Liver (tissue), 9 donors: ENCODE measurements around the gene SIGLEC10. TPM values are rescaled to one million over a fixed set of nuclear protein-coding genes. Genes with fewer than 3 reads are reported as not detected.
"Not testable (repeated sequence)": the region's sequence is repeated elsewhere in the genome, so short reads cannot be mapped to it uniquely, and the experiment has no call there.

Source experiments
- DNase-seq: peaks from one replicate; pipeline ENCODE4 v3.0.0-alpha.2; 2017; ENCODE audit warnings: low spot score
- H3K27ac ChIP-seq, 2 donors: one replicate each; pipeline ENCODE4 v1.7.0; 2013; ENCODE audit warnings: inconsistent platforms in 2 of 2, low read length in 2 of 2, control low read depth in 1 of 2, low read depth in 1 of 2, mild to moderate bottlenecking in 1 of 2
- H3K27me3 ChIP-seq, 4 donors: one replicate each; pipeline versions ENCODE4 v1.6.1 to v1.7.0; 2013; ENCODE audit warnings: low read length in 3 of 4, inconsistent platforms in 1 of 4, mild to moderate bottlenecking in 1 of 4, moderate library complexity in 1 of 4; ENCODE audit not compliant: control insufficient read depth in 4 of 4, insufficient read depth in 4 of 4
- H3K36me3 ChIP-seq, 4 donors: one replicate each; pipeline versions ENCODE4 v1.6.1 to v1.7.0; 2013; ENCODE audit warnings: low read length in 3 of 4, mild to moderate bottlenecking in 3 of 4, low read depth in 1 of 4, moderate library complexity in 1 of 4; ENCODE audit not compliant: control insufficient read depth in 4 of 4, insufficient read depth in 3 of 4
- H3K4me1 ChIP-seq, 4 donors: one replicate each; pipeline versions ENCODE4 v1.6.1 to v1.7.0; 2013; ENCODE audit warnings: low read length in 3 of 4, mild to moderate bottlenecking in 3 of 4, moderate library complexity in 1 of 4; ENCODE audit not compliant: control insufficient read depth in 4 of 4, insufficient read depth in 4 of 4
- H3K4me3 ChIP-seq, 3 donors: one replicate each; pipeline versions ENCODE4 v1.6.1 to v1.7.0; 2013; ENCODE audit warnings: low read length in 3 of 3, control low read depth in 1 of 3, low read depth in 1 of 3, mild to moderate bottlenecking in 1 of 3
- H3K9ac ChIP-seq, 2 donors: one replicate each; pipeline ENCODE4 v1.7.0; 2013; ENCODE audit warnings: low read length in 2 of 2, mild to moderate bottlenecking in 2 of 2, moderate library complexity in 2 of 2, control low read depth in 1 of 2, low read depth in 1 of 2
- H3K9me3 ChIP-seq, 4 donors: one replicate each; pipeline versions ENCODE4 v1.6.1 to v1.7.0; 2013; ENCODE audit warnings: low read length in 3 of 4; ENCODE audit not compliant: control insufficient read depth in 4 of 4
- ATF3 ChIP-seq: IDR thresholded peaks from 2 replicates; pipeline ENCODE4 v1.6.1; 2016; ENCODE audit warnings: antibody characterized with exemption
- CTCF ChIP-seq: fragments of 150-350 bp; IDR thresholded peaks from 2 replicates; pipeline ENCODE4 v1.5.1; 2017; ENCODE audit warnings: improper control_type of control experiment, low read depth, low read length; ENCODE audit not compliant: missing input control
- EGR1 ChIP-seq, 2 donors: IDR thresholded peaks; 2 replicates each; pipeline ENCODE4 v1.6.1; 2016 to 2018; ENCODE audit warnings: antibody characterized with exemption in 2 of 2, low read depth in 2 of 2
- FOXA1 ChIP-seq: IDR thresholded peaks from 2 replicates; pipeline ENCODE4 v1.6.1; 2016; ENCODE audit warnings: antibody characterized with exemption
- FOXA2 ChIP-seq: IDR thresholded peaks from 2 replicates; pipeline ENCODE4 v1.6.1; 2016; ENCODE audit warnings: antibody characterized with exemption
- HNF4A ChIP-seq, 2 donors: conservative IDR thresholded peaks; 2 replicates each; pipeline ENCODE4 v1.6.1; 2016; ENCODE audit warnings: antibody characterized with exemption in 2 of 2, mild to moderate bottlenecking in 2 of 2
- HNF4G ChIP-seq: IDR thresholded peaks from 2 replicates; pipeline ENCODE4 v1.6.1; 2016; ENCODE audit warnings: antibody characterized with exemption
- JUND ChIP-seq, 2 donors: IDR thresholded peaks; 2 replicates each; pipeline ENCODE4 v1.6.1; 2016; ENCODE audit warnings: antibody characterized with exemption in 2 of 2
- MAX ChIP-seq: IDR thresholded peaks from 2 replicates; pipeline ENCODE4 v1.6.1; 2016; ENCODE audit warnings: antibody characterized with exemption
- NR2F2 ChIP-seq: IDR thresholded peaks from 2 replicates; pipeline ENCODE4 v1.6.1; 2016; ENCODE audit warnings: antibody characterized with exemption
- RAD21 ChIP-seq, 2 donors: IDR thresholded peaks; 2 replicates each; pipeline ENCODE4 v1.6.1; 2016; ENCODE audit warnings: antibody characterized with exemption in 2 of 2, mild to moderate bottlenecking in 2 of 2
- REST ChIP-seq: IDR thresholded peaks from 2 replicates; pipeline ENCODE4 v1.6.1; 2016; ENCODE audit warnings: antibody characterized with exemption, mild to moderate bottlenecking
- RXRA ChIP-seq, 2 donors: IDR thresholded peaks; 2 replicates each; pipeline ENCODE4 v1.6.1; 2017 to 2018; ENCODE audit warnings: antibody characterized with exemption in 2 of 2, mild to moderate bottlenecking in 1 of 2
- SP1 ChIP-seq: IDR thresholded peaks from 2 replicates; pipeline ENCODE4 v1.6.1; 2018; ENCODE audit warnings: antibody characterized with exemption, mild to moderate bottlenecking
- TAF1 ChIP-seq: conservative IDR thresholded peaks from 2 replicates; pipeline ENCODE4 v1.6.1; 2016; ENCODE audit warnings: antibody characterized with exemption, mild to moderate bottlenecking
- YY1 ChIP-seq: IDR thresholded peaks from 2 replicates; pipeline ENCODE4 v1.6.1; 2016; ENCODE audit warnings: antibody characterized with exemption, mild to moderate bottlenecking
- WGBS: extraction: QIAGEN DNeasy Blood & Tissue Kit; methylation state at CpG from one replicate; pipeline ENCODE4 v1.1.7; 2013; 5-methylcytosine and 5-hydroxymethylcytosine counted together
- polyA plus RNA-seq, 2 donors: library from polyadenylated mRNA; stranded (reverse) in 1 of 2; unstranded in 1 of 2; fragments of 200-250 nt in 1 of 2; fragments of >200 nt in 1 of 2; fragmentation: Nextera tagmentation in 1 of 2; extraction: Ambion mirVana in 1 of 2; gene quantifications; one replicate each; pipeline versions ENCODE4 v1.2.1 to v1.2.3, GENCODE V29; 2013 to 2015
- total RNA-seq, 2 donors: library from RNA; depleted of rRNA; stranded (reverse); fragments of >200 nt; gene quantifications; one replicate each; pipeline ENCODE4 v1.2.3, GENCODE V29; 2014
- donor health status: healthy.
- donor health status: healthy.
- donor health status: healthy.
- donor health status: healthy.
- donor health status: healthy.

SIGLEC10 gene
- total and polyA plus RNA-seq, 4 donors = 1.7 to 8.4 (median 6.5) TPM

GRCh38 chr19:51418707-51419106 lies 1.3 kb upstream of the SIGLEC10 start:
- Histone ChIP-seq H3K27me3 (no peaks in the 10 kb centered on the region), H3K4me1 (no peaks in the 10 kb centered on the region), H3K4me3 (no peak overlapping the region), H3K9me3 (no peaks in the 10 kb centered on the region), H3K9ac (no peak overlapping the region), H3K36me3 (no peaks in the 10 kb centered on the region), H3K27ac (no peak overlapping the region)
- TF ChIP-seq YY1 (no peak), TAF1 (no peak), RAD21 (IDR thresholded peaks at IDR 0.05) (no peak), FOXA1 (no peak), CTCF (no peak), HNF4G (no peak), MAX (no peak), FOXA2 (no peak), RXRA (IDR thresholded peaks at IDR 0.05) (no peak), NR2F2 (no peak), SP1 (no peak), HNF4A (conservative IDR thresholded peaks at IDR 0.05) (no peak)
- WGBS = 91% methylated on average over 2 of the region's 2 CpGs
- no peak for DNase-seq

GRCh38 chr19:51417810-51418157 lies 342 bp upstream of the SIGLEC10 start:
- Histone ChIP-seq H3K9me3 (no peaks in the 10 kb centered on the region), H3K27ac (peak overlapping the region; percentile 18 to 25), H3K27me3 (no peaks in the 10 kb centered on the region), H3K9ac (no peak overlapping the region), H3K4me1 (no peaks in the 10 kb centered on the region), H3K4me3 (no peak overlapping the region), H3K36me3 (no peaks in the 10 kb centered on the region)
- TF ChIP-seq MAX = no peak
- no peak for TF ChIP-seq JUND (IDR thresholded peaks at IDR 0.05)
- TF ChIP-seq NR2F2 = no peak
- no peak for TF ChIP-seq FOXA1
- no peak for TF ChIP-seq TAF1
- no peak for TF ChIP-seq HNF4G
- no peak for TF ChIP-seq CTCF
- no peak for TF ChIP-seq HNF4A (conservative IDR thresholded peaks at IDR 0.05)
- no peak for TF ChIP-seq SP1
- no peak for TF ChIP-seq RAD21 (IDR thresholded peaks at IDR 0.05)
- TF ChIP-seq RXRA (IDR thresholded peaks at IDR 0.05) = no peak
- TF ChIP-seq ATF3 = no peak
- TF ChIP-seq EGR1 (IDR thresholded peaks at IDR 0.05; ENCODE audit: low read depth in 2 of 2) = no peak
- TF ChIP-seq YY1 = no peak
- no peak for TF ChIP-seq FOXA2
- TF ChIP-seq REST = no peak
- DNase-seq = no peak
- WGBS = 70% methylated on average over 3 of the region's 3 CpGs

GRCh38 chr19:51416422-51416821 lies 1.0 kb downstream of the SIGLEC10 start:
- H3K27me3 ChIP-seq, H3K36me3 ChIP-seq, DNase-seq, H3K4me3 ChIP-seq, H3K4me1 ChIP-seq, H3K9ac ChIP-seq, H3K9me3 ChIP-seq, H3K27ac ChIP-seq: not testable (repeated sequence)
- 72% methylated on average over 15 of the region's 15 CpGs for WGBS
